ENCODE results near the gene IL34.
"Not testable (repeated sequence)": the region's sequence is repeated elsewhere in the genome, so short reads cannot be mapped to it uniquely, and the experiment has no call there.

Gene IL34

DNA sequence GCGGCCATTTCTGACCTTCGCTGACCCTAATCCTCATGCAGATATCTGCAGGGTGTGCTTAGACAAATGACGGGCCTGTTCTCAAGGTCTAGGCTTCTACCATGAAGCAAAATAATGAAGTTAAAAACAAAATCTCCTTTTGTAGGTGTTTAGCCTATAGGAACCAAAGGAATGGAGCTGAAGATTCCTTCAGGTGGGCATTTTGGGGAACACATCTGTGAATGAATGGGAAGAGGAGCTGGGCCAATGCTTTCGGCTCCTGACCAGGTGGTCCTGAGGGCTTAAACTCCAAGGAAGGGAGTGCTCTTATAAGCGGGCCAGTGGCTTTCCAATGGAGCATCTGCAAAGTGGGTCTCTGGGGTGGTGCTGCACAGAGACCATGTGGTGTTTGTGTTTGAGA lies 14.1 kb upstream of the IL34 start:
- DNase-seq, result no peak

- DNase-seq, result not testable (repeated sequence)
Measured at GRCh38 chr16:70633617-70634016, 12.7 kb upstream of the IL34 start.

DNA sequence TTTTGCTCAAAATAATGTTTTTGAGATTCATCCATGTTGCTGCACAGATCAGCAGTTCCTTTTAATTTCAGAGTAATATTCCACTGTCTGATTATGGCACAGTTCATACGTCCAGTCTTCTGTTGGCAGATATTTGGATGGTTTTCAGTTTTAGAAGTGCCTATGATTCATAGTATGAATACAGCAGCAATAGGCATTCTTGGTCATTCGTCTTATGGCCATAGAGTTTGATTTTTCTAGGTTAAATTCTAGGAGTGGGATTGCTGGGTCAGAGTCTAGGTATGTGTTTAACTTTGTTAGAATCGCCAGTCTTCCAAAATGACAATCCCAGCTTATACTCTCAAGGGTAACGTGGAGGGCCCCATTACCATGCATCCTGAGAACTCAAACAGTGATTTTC lies 11.5 kb upstream of the IL34 start:
- no peak for DNase-seq

- DNase-seq, result peak; percentile 17
Measured at GRCh38 chr16:70635336-70636016, 10.9 kb upstream of the IL34 start.

DNA sequence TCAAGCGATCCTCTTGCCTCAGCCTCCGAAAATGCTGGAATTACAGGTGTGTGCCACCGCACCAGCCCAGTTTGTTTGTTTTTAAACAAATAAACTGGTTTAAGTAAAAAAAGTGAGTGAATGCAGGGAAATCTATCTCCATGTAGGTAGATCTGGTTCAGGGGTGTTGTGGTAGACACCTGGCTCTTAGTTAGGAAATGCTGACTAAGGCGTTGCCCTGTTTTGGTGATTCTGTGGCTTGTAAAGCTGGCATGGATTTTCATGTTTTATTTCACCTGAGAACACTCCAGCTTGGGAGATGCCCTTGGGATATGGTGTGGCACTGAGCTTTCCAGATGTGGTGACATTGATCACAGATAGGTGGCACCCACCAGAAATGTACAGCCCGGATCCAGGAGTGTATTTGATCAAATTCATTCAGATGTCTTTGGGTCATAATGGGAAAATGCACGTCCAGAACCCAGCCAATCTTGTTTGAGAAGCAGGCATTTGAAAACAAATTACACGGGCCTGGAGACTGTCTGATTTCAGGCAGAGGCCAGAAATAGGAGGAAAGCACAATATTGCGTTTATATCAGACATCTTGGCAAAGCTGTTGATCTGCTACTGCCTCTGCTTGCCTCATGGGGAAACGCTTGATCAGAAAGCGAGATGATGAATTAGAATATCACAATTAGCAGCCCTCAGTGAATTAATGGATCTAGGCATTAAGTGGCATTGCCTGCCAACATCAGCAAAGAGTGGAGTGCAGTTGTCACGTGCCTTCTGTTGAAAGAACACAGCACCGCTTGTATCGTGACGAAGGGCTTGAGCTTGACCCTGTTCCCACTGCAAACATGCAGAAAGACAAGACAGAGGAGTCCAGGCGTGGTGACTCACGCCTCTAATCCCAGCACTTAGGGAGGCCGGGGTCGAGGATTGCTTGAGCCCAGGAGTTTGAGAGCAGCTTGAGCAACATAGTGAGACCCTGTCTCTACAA lies 7.3 kb upstream of the IL34 start:
- DNase-seq, result no peak

DNA sequence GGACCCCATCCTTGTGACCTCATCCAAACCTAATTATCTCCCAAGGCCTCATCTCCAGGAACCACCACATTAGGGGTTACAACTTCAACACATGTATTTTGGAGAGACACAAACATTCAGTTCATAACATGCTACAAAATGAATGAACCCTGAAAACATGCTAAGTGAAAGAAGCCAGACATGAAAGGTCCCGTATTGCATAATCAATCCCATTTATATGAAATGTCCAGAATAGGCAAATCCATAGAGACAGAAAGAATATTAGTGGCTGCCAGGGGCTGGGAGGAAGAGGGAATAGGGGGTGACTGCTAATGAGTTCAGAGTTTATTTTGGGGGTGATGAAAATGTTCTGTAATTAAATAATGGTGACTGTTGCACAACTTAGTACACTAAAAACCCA lies 3.7 kb upstream of the IL34 start:
- DNase-seq, result no peak

GRCh38 chr16:70643264-70643663 lies 3.1 kb upstream of the IL34 start:
- DNase-seq, result not testable (repeated sequence)

DNA sequence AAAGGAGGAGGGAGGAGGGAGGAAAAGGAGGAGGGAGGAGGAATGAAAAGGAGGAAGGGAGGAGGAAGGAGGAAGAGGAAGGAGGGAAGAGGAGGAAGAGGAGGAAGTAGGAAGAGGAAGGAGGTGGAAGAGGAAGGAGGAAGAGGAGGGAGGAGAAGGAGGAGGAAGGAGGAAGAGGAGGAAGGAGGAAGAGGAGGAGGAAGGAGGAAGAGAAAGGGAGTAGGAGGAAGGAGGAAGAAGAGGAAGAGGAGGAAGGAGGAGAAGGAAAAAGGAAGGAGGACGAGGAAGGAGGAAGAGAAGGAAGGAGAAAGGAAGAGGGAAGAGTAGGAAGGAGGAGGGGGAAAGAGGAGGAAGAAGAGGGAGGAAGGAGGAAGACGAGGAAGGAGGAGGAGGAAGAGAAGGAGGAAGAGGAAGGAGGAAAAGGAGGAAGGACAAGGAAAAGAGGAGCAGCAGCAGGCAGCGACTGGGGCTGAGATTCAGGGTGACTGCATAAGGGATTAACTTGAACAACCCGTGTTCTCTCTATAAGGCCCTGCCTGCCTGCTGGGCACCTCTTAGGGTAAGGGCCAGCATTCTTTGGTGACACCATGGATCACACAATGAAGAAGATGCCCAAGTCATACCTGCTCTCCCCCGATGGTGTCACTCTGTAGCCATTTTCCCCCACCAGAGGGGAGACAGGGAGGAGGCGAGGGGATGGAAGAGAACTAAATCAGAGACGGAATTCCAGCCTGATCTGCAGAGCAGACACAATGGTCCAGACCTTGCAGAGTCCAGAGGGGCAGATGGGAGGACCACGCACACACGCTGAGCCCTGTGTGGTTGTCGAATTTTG lies 1.4 kb upstream of the IL34 start:
- DNase-seq, result no peak

DNA sequence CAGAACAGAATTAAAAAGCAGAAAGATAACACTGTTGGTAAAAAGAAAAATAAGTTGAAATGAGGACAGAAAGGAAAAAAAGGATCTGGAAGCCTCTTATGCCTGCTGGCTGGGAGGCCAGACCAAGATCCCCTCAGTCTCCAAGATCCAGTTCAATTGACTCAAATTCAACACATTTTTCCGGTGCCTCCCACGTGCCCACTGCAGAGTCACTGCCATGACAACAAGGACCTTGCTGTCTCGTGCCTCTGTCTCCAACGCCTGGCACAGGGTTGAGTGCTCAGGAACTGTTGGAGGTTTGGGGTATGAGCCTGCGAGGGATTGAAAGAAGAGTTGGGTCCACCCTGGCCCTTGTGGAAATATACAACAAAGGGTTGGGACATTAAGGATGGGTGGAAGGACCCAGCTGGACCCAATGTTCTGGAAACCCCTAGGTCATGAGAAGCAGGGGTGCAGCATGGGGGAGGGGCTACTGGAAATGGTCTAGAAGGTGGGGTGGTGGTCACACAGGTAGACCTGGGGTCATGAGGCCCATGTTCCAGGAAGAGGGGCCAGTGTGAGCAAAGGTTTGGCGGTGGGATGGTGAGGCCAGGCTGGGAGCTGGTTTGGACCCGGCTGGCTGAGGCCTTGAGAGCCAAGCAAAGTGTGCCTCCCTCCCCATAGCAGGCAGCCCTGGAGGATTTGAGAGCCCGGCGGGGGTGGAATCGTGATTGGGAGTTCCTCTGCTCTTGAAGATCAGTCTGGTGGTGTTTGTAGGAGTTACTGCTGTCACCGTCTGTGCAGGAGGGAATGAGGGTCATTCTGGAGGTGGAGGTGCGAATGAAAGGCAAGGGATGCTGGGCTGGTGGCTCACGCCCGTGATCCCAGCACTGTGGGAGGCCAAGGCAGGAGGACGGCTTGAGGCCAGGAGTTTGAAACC lies 1.3 kb downstream of the IL34 start:
- no peak for DNase-seq

GRCh38 chr16:70648606-70649005 lies 2.2 kb downstream of the IL34 start:
- no peak for DNase-seq

DNA sequence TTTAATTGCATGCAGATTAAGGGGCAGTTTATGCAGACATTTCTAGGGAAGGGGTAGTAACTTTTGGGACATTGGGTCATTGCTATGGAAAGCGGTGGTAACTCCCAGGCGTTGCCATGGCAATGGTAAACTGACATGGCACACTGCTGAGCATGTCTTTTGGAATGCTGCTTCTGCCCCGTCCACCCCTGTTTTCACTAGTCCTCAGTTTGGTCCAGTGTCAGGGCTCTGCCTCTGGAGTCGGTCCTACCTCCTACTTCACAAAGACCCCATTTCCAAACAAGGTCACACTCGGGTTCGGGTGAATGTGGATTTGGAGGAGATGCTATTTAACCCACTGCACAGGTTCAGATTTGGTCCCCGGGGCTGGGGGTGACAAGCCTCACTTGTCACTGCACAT lies 2.9 kb downstream of the IL34 start:
- no peak for DNase-seq

DNA sequence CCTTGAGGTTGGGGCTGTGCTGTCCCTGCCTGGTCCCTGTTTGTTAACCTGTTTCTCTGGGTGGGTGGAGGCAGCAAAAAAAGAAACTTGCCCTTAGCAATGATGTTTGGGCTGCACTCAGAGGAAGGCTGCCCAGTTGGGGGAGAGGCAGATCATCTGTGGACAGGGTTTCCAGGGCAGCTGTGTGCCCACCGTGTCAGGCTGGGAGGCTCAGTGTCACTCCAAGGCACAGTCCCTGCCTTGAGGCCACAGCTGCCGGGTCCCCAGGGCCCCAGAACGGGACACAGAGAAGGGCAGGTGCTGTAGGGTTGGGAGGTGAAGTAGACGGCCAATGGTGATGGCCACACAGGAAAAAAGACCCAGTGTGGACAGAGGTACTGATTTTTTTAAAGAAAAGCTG lies 3.9 kb downstream of the IL34 start:
- DNase-seq, result no peak

DNA sequence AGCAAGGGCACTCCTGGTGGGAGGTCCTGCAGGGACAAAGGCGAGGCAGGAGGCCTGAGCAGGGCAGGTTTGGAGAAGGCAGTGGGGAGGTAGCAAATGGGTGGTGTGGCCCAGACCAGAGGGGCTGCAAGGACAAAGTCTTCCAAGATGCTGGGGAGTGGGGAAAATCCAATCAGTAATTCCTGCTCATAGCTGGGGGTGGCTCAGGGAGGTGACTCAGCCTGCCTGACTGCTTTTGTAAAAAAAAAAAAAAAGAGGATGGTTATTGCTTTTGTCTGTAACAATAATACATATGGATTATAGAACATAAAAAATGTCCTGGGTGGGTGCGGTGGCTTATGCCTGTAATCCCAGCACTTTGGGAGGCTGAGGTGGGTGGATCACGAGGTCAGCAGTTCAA lies 5.2 kb downstream of the IL34 start:
- DNase-seq, result no peak

DNA sequence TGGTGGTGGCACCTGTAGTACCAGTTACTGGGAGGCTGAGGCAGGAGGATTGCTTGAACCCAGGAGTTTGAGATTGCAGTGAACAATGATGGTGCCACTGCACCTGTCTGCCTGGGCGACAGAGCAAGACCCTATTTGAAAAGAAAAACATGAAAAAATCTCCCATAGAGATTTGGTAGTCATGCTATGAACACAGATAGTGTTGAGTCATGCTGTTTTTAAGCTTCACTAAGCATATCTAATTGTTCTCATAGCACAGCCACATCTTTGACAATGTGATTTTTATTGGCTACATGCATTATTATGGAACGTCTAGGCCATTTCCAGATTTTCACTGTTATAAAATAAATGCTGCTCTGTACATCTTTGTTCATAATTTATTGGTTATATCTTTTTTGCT lies 6.0 kb downstream of the IL34 start:
- no peak for DNase-seq

- no peak for DNase-seq
Measured at GRCh38 chr16:70653406-70653805, 7.0 kb downstream of the IL34 start.

DNA sequence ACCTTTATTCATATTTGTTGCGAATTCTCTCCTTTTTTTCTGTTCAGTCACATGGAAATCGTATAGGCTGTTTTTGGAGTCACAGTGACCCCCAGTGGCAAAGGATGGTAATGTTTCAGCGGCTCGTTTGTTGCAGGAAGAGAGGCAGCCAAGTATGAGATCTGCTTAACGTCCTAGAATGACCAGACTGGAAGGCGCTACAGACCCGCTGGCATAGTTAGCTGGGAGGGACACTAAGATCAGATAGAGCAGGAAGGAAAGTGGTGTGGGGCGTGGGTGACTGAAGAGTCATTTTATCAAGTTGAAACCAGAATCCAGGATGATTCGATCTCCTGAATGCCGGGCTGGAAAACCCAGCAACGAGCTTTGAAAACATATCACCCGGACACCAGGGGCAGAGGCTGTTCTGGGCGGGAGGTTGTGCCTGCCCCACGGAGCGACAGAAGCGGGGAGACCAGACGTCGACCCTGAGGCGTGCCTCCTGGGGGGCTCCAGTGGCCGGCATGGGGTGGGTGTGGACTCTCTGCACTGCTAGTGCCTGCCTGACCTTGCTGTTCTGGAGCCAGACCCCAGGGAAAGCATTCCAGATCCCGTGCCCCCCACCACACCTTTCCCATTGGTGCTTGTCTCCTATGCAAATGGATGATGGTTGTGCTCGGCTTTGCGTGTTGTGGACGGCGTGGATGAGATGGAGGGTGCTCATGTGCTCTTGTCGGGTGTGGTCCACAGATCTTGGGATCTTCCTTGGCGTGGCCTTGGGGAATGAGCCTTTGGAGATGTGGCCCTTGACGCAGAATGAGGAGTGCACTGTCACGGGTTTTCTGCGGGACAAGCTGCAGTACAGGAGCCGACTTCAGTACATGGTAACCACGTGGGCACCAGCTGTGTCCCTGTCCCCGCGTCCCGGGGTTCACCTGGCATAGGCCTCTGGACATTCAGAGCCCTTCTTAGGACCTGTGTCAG lies 7.7 kb downstream of the IL34 start:
- peak; percentile 75 for DNase-seq

GRCh38 chr16:70656065-70656711 lies 9.8 kb downstream of the IL34 start:
- no peak for DNase-seq

- no peak for DNase-seq
Measured at GRCh38 chr16:70656712-70657263, 10.4 kb downstream of the IL34 start.

GRCh38 chr16:70657956-70658355 lies 11.6 kb downstream of the IL34 start:
- no peak for DNase-seq

- no peak for DNase-seq
Measured at GRCh38 chr16:70658921-70659320, 12.6 kb downstream of the IL34 start.

Data from right kidney (tissue), 1 donor.